GM23338 (cell line): ENCODE results near the gene CMIP. TPM values are rescaled to one million over a fixed set of nuclear protein-coding genes. Genes with fewer than 3 reads are reported as not detected.

Experiments used
- ATAC-seq: fragments of 200-7000 bp; cut with Tn5 transposase; 3 replicates; pipeline ENCODE4 v1.9.1; 2020
- DNase-seq: peaks from one replicate; pipeline ENCODE4 v3.0.0-alpha.2; 2015; ENCODE audit warnings: low spot score
- H2AFZ ChIP-seq: fragments of 200-600 bp; sonication (generic); 2 replicates; pipeline ENCODE4 v1.8.0; 2016; ENCODE audit warnings: antibody characterized with exemption, mild to moderate bottlenecking, moderate library complexity
- H3F3A ChIP-seq: fragments of 200-600 bp; sonication (generic); replicated peaks from 2 replicates; pipeline ENCODE4 v1.8.0; 2017; ENCODE audit warnings: antibody characterized with exemption, mixed run types, low read depth
- H3K27ac ChIP-seq: fragments of 200-600 bp; sonication (generic); 2 replicates; pipeline ENCODE4 v1.6.1; 2016; ENCODE audit warnings: low read depth
- H3K27me3 ChIP-seq: fragments of 200-600 bp; sonication (generic); 2 replicates; pipeline ENCODE4 v1.8.0; 2016; ENCODE audit warnings: mild to moderate bottlenecking, mixed run types, moderate library complexity; ENCODE audit not compliant: insufficient read depth
- H3K36me3 ChIP-seq: fragments of 200-600 bp; sonication (generic); 2 replicates; pipeline ENCODE4 v1.8.0; 2016; ENCODE audit warnings: mild to moderate bottlenecking; ENCODE audit not compliant: insufficient read depth
- H3K4me1 ChIP-seq: fragments of 200-600 bp; sonication (generic); 2 replicates; pipeline ENCODE4 v1.8.0; 2016; ENCODE audit warnings: mild to moderate bottlenecking, moderate library complexity; ENCODE audit not compliant: insufficient read depth
- H3K4me2 ChIP-seq: fragments of 200-600 bp; sonication (generic); 2 replicates; pipeline ENCODE4 v1.7.1; 2017; ENCODE audit warnings: mixed run types
- H3K4me3 ChIP-seq: fragments of 200-600 bp; sonication (generic); 2 replicates; pipeline ENCODE4 v1.6.1; 2016; ENCODE audit warnings: mixed run types
- H3K79me2 ChIP-seq: fragments of 200-600 bp; sonication (generic); replicated peaks from 2 replicates; pipeline ENCODE4 v1.8.0; 2017; ENCODE audit warnings: mild to moderate bottlenecking; ENCODE audit not compliant: insufficient read depth
- H3K9me2 ChIP-seq: fragments of 200-600 bp; sonication (generic); 2 replicates; pipeline ENCODE4 v1.8.0; 2017; ENCODE audit not compliant: insufficient read depth
- H4K20me1 ChIP-seq: fragments of 200-600 bp; sonication (generic); replicated peaks from 2 replicates; pipeline ENCODE4 v1.8.0; 2017; ENCODE audit warnings: mild to moderate bottlenecking; ENCODE audit not compliant: insufficient read depth
- H3K27ac Mint-ChIP-seq: 2 replicates; pipeline ENCODE4 v1.8.0; 2020; ENCODE audit warnings: inconsistent platforms, mild to moderate bottlenecking, moderate library complexity, mixed read lengths
- H3K27me3 Mint-ChIP-seq: 3 replicates; pipeline ENCODE4 v1.8.0; 2022; ENCODE audit warnings: low read depth, mild to moderate bottlenecking, moderate library complexity, mixed read lengths, inconsistent platforms; ENCODE audit not compliant: insufficient read depth, poor library complexity
- H3K36me3 Mint-ChIP-seq: 3 replicates; pipeline ENCODE4 v1.8.0; 2021; ENCODE audit warnings: low read depth, mild to moderate bottlenecking, inconsistent platforms, moderate library complexity, mixed read lengths
- H3K4me1 Mint-ChIP-seq: 3 replicates; pipeline ENCODE4 v1.8.0; 2020; ENCODE audit warnings: mild to moderate bottlenecking, inconsistent platforms, mixed read lengths
- H3K4me3 Mint-ChIP-seq: 3 replicates; pipeline ENCODE4 v1.8.0; 2021; ENCODE audit warnings: moderate library complexity, mild to moderate bottlenecking, inconsistent platforms, mixed read lengths
- H3K9me3 Mint-ChIP-seq: 3 replicates; pipeline ENCODE4 v1.8.0; 2020; ENCODE audit warnings: moderate library complexity, mild to moderate bottlenecking, inconsistent platforms, mixed read lengths
- CREB1 ChIP-seq: fragments of 250-450 bp; sonication (Bioruptor Pico); IDR thresholded peaks from 2 replicates; pipeline ENCODE4 v1.5.0; 2020; ENCODE audit warnings: low read depth, mild to moderate bottlenecking, moderate library complexity
- EZH2phosphoT487 ChIP-seq: fragments of 200-600 bp; sonication (generic); IDR thresholded peaks from one replicate; pipeline ENCODE4 v1.8.1; 2018; ENCODE audit warnings: antibody characterized with exemption; ENCODE audit not compliant: unreplicated experiment
- JUNB ChIP-seq: IDR thresholded peaks from one replicate; pipeline ENCODE4 v1.6.1; 2016; ENCODE audit warnings: antibody characterized with exemption; ENCODE audit not compliant: unreplicated experiment
- POLR2AphosphoS5 ChIP-seq: IDR thresholded peaks from 2 replicates; pipeline ENCODE4 v1.6.1; 2016; ENCODE audit warnings: antibody characterized with exemption, low read depth
- ZNF331 ChIP-seq: fragments of 250-450 bp; sonication (Bioruptor Pico); IDR thresholded peaks from 2 replicates; pipeline ENCODE4 v1.5.0; 2020; ENCODE audit warnings: low read depth, mild to moderate bottlenecking, moderate library complexity
- polyA plus RNA-seq: library from polyadenylated mRNA; unstranded; fragments of >200 nt; fragmentation: Nextera tagmentation; extraction: Ambion mirVana; gene quantifications from 2 replicates; pipeline ENCODE4 v1.2.1, GENCODE V29; 2016
- total RNA-seq: library from RNA; depleted of rRNA; stranded (reverse); fragments of >200 nt; shearing (Covaris generic); gene quantifications from 2 replicates; pipeline ENCODE4 v1.2.3, GENCODE V29; 2014
- TF ChIP-seq, protein P1 (sequence below): fragments of 250-450 bp; sonication (Bioruptor Pico); IDR thresholded peaks from 2 replicates; pipeline ENCODE4 v1.5.0; 2020; ENCODE audit warnings: mild to moderate bottlenecking, moderate library complexity
- TF ChIP-seq, protein P2 (sequence below): IDR thresholded peaks from one replicate; pipeline ENCODE4 v1.6.1; 2018; ENCODE audit warnings: antibody characterized with exemption; ENCODE audit not compliant: unreplicated experiment
- TF ChIP-seq, protein P3 (sequence below): IDR thresholded peaks from 2 replicates; pipeline ENCODE4 v1.6.1; 2016; ENCODE audit warnings: antibody characterized with exemption
- TF ChIP-seq, protein P4 (sequence below), 2 experiments: fragments of 200-600 bp in 1 of 2; sonication (generic) in 1 of 2; conservative IDR thresholded peaks; 2 replicates each; pipeline versions ENCODE4 v1.5.1 to v1.6.1; 2016 to 2017; ENCODE audit warnings: antibody characterized with exemption in 2 of 2, low read depth in 2 of 2, mild to moderate bottlenecking in 2 of 2, moderate library complexity in 1 of 2

Gene CMIP
- total and polyA plus RNA-seq, 2 experiments from 2014 or later: 9.5 to 62.3 TPM

GRCh38 chr16:81697616-81698309 is 253.2 kb downstream of the CMIP start:
- Histone ChIP-seq H3K27ac (no peak overlapping the region), H2AFZ (no peak overlapping the region), H3K4me3 (no peak overlapping the region), H4K20me1 (no peaks in the 10 kb centered on the region; the same call in 1 of the 2 replicates), H3K9me2 (no peaks in the 10 kb centered on the region), H3K36me3 (no peaks in the 10 kb centered on the region), H3F3A (0 out of 2 replicates have a peak, but pooled peaks cover 6% of the 10 kb centered on the region), H3K4me2 (no peak overlapping the region), H3K79me2 (no peaks in the 10 kb centered on the region), H3K4me1 (no peaks in the 10 kb centered on the region), H3K27me3 (no peaks in the 10 kb centered on the region)
- H3K27ac Mint-ChIP-seq: no peak overlapping the region
- no peaks in the 10 kb centered on the region for H3K9me3 Mint-ChIP-seq
- DNase-seq (no peak), ATAC-seq (no peak)
- peaks cover 6% of the 10 kb centered on the region for H3K4me1 Mint-ChIP-seq
- H3K4me3 Mint-ChIP-seq: no peak overlapping the region
- H3K36me3 Mint-ChIP-seq: peaks cover 34% of the 10 kb centered on the region
- TF ChIP-seq, protein P1, sequence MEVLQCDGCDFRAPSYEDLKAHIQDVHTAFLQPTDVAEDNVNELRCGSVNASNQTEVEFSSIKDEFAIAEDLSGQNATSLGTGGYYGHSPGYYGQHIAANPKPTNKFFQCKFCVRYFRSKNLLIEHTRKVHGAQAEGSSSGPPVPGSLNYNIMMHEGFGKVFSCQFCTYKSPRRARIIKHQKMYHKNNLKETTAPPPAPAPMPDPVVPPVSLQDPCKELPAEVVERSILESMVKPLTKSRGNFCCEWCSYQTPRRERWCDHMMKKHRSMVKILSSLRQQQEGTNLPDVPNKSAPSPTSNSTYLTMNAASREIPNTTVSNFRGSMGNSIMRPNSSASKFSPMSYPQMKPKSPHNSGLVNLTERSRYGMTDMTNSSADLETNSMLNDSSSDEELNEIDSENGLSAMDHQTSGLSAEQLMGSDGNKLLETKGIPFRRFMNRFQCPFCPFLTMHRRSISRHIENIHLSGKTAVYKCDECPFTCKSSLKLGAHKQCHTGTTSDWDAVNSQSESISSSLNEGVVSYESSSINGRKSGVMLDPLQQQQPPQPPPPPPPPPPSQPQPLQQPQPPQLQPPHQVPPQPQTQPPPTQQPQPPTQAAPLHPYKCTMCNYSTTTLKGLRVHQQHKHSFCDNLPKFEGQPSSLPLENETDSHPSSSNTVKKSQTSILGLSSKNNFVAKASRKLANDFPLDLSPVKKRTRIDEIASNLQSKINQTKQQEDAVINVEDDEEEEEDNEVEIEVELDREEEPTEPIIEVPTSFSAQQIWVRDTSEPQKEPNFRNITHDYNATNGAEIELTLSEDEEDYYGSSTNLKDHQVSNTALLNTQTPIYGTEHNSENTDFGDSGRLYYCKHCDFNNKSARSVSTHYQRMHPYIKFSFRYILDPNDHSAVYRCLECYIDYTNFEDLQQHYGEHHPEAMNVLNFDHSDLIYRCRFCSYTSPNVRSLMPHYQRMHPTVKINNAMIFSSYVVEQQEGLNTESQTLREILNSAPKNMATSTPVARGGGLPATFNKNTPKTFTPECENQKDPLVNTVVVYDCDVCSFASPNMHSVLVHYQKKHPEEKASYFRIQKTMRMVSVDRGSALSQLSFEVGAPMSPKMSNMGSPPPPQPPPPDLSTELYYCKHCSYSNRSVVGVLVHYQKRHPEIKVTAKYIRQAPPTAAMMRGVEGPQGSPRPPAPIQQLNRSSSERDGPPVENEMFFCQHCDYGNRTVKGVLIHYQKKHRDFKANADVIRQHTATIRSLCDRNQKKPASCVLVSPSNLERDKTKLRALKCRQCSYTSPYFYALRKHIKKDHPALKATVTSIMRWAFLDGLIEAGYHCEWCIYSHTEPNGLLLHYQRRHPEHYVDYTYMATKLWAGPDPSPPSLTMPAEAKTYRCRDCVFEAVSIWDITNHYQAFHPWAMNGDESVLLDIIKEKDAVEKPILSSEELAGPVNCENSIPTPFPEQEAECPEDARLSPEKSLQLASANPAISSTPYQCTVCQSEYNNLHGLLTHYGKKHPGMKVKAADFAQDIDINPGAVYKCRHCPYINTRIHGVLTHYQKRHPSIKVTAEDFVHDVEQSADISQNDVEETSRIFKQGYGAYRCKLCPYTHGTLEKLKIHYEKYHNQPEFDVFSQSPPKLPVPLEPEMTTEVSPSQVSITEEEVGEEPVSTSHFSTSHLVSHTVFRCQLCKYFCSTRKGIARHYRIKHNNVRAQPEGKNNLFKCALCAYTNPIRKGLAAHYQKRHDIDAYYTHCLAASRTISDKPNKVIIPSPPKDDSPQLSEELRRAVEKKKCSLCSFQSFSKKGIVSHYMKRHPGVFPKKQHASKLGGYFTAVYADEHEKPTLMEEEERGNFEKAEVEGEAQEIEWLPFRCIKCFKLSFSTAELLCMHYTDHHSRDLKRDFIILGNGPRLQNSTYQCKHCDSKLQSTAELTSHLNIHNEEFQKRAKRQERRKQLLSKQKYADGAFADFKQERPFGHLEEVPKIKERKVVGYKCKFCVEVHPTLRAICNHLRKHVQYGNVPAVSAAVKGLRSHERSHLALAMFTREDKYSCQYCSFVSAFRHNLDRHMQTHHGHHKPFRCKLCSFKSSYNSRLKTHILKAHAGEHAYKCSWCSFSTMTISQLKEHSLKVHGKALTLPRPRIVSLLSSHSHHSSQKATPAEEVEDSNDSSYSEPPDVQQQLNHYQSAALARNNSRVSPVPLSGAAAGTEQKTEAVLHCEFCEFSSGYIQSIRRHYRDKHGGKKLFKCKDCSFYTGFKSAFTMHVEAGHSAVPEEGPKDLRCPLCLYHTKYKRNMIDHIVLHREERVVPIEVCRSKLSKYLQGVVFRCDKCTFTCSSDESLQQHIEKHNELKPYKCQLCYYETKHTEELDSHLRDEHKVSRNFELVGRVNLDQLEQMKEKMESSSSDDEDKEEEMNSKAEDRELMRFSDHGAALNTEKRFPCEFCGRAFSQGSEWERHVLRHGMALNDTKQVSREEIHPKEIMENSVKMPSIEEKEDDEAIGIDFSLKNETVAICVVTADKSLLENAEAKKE (CRISPR knock-in tag): no peak
- TF ChIP-seq, protein P2, sequence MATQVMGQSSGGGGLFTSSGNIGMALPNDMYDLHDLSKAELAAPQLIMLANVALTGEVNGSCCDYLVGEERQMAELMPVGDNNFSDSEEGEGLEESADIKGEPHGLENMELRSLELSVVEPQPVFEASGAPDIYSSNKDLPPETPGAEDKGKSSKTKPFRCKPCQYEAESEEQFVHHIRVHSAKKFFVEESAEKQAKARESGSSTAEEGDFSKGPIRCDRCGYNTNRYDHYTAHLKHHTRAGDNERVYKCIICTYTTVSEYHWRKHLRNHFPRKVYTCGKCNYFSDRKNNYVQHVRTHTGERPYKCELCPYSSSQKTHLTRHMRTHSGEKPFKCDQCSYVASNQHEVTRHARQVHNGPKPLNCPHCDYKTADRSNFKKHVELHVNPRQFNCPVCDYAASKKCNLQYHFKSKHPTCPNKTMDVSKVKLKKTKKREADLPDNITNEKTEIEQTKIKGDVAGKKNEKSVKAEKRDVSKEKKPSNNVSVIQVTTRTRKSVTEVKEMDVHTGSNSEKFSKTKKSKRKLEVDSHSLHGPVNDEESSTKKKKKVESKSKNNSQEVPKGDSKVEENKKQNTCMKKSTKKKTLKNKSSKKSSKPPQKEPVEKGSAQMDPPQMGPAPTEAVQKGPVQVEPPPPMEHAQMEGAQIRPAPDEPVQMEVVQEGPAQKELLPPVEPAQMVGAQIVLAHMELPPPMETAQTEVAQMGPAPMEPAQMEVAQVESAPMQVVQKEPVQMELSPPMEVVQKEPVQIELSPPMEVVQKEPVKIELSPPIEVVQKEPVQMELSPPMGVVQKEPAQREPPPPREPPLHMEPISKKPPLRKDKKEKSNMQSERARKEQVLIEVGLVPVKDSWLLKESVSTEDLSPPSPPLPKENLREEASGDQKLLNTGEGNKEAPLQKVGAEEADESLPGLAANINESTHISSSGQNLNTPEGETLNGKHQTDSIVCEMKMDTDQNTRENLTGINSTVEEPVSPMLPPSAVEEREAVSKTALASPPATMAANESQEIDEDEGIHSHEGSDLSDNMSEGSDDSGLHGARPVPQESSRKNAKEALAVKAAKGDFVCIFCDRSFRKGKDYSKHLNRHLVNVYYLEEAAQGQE: no peak
- TF ChIP-seq EZH2phosphoT487: no peak
- no peak for TF ChIP-seq POLR2AphosphoS5
- TF ChIP-seq CREB1 (CRISPR knock-in tag): no peak
- no peak for TF ChIP-seq ZNF331
- TF ChIP-seq, protein P3, sequence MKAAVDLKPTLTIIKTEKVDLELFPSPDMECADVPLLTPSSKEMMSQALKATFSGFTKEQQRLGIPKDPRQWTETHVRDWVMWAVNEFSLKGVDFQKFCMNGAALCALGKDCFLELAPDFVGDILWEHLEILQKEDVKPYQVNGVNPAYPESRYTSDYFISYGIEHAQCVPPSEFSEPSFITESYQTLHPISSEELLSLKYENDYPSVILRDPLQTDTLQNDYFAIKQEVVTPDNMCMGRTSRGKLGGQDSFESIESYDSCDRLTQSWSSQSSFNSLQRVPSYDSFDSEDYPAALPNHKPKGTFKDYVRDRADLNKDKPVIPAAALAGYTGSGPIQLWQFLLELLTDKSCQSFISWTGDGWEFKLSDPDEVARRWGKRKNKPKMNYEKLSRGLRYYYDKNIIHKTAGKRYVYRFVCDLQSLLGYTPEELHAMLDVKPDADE: no peak
- no peak for TF ChIP-seq JUNB
- TF ChIP-seq, protein P4, sequence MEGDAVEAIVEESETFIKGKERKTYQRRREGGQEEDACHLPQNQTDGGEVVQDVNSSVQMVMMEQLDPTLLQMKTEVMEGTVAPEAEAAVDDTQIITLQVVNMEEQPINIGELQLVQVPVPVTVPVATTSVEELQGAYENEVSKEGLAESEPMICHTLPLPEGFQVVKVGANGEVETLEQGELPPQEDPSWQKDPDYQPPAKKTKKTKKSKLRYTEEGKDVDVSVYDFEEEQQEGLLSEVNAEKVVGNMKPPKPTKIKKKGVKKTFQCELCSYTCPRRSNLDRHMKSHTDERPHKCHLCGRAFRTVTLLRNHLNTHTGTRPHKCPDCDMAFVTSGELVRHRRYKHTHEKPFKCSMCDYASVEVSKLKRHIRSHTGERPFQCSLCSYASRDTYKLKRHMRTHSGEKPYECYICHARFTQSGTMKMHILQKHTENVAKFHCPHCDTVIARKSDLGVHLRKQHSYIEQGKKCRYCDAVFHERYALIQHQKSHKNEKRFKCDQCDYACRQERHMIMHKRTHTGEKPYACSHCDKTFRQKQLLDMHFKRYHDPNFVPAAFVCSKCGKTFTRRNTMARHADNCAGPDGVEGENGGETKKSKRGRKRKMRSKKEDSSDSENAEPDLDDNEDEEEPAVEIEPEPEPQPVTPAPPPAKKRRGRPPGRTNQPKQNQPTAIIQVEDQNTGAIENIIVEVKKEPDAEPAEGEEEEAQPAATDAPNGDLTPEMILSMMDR (conservative IDR thresholded peaks at IDR 0.05; ENCODE audit: low read depth in 2 of 2): no peak
- H3K27me3 Mint-ChIP-seq: peaks cover 16% of the 10 kb centered on the region
